ENCODE measurements around the gene BDKRB2. TPM values are rescaled to one million over a fixed set of nuclear protein-coding genes. Genes with fewer than 3 reads are reported as not detected.

Gene BDKRB2
- total RNA-seq, 1 donor from 2014 or later = 3.8 TPM

GRCh38 chr14:96263347-96264199, 58.9 kb downstream of the BDKRB2 start:
- Mint-ChIP-seq H3K27me3 (ENCODE audit: unreplicated experiment) (peaks cover 7% of the 10 kb centered on the region), H3K4me1 (ENCODE audit: low read depth, unreplicated experiment) (peaks cover 2% of the 10 kb centered on the region), H3K9me3 (ENCODE audit: unreplicated experiment) (peaks cover 9% of the 10 kb centered on the region), H3K4me3 (ENCODE audit: unreplicated experiment) (no peak overlapping the region), H3K36me3 (ENCODE audit: unreplicated experiment) (peaks cover 5% of the 10 kb centered on the region), H3K27ac (ENCODE audit: unreplicated experiment) (no peak overlapping the region)
- no peak for DNase-seq
- TF ChIP-seq CTCF (IDR thresholded peaks at IDR 0.05; ENCODE audit: partially characterized antibody, unreplicated experiment) = no peak

- H3K4me1 Mint-ChIP-seq (ENCODE audit: low read depth, unreplicated experiment) = peaks cover 2% of the 10 kb centered on the region
- H3K36me3 Mint-ChIP-seq (ENCODE audit: unreplicated experiment) = peaks cover 5% of the 10 kb centered on the region
- TF ChIP-seq CTCF (IDR thresholded peaks at IDR 0.05; ENCODE audit: partially characterized antibody, unreplicated experiment) = no peak
- no peak overlapping the region for H3K4me3 Mint-ChIP-seq (ENCODE audit: unreplicated experiment)
- H3K9me3 Mint-ChIP-seq (ENCODE audit: unreplicated experiment) = peaks cover 9% of the 10 kb centered on the region
- peaks cover 7% of the 10 kb centered on the region for H3K27me3 Mint-ChIP-seq (ENCODE audit: unreplicated experiment)
- no peak for DNase-seq
- no peak overlapping the region for H3K27ac Mint-ChIP-seq (ENCODE audit: unreplicated experiment)
These were observed 59.5 kb downstream of the BDKRB2 start for GRCh38 chr14:96264200-96264553.

GRCh38 chr14:96264853-96265252, 60.2 kb downstream of the BDKRB2 start:
- DNase-seq = no peak
- Mint-ChIP-seq H3K9me3 (ENCODE audit: unreplicated experiment) (peaks cover 9% of the 10 kb centered on the region), H3K4me1 (ENCODE audit: low read depth, unreplicated experiment) (peaks cover 2% of the 10 kb centered on the region), H3K4me3 (ENCODE audit: unreplicated experiment) (no peak overlapping the region), H3K36me3 (ENCODE audit: unreplicated experiment) (peaks cover 5% of the 10 kb centered on the region), H3K27me3 (ENCODE audit: unreplicated experiment) (peaks cover 7% of the 10 kb centered on the region), H3K27ac (ENCODE audit: unreplicated experiment) (no peak overlapping the region)
- TF ChIP-seq CTCF (IDR thresholded peaks at IDR 0.05; ENCODE audit: partially characterized antibody, unreplicated experiment) = no peak

GRCh38 chr14:96265383-96266095, 60.9 kb downstream of the BDKRB2 start:
- Mint-ChIP-seq H3K27ac (ENCODE audit: unreplicated experiment) (no peak overlapping the region), H3K27me3 (ENCODE audit: unreplicated experiment) (peaks cover 10% of the 10 kb centered on the region), H3K4me1 (ENCODE audit: low read depth, unreplicated experiment) (peaks cover 2% of the 10 kb centered on the region), H3K9me3 (ENCODE audit: unreplicated experiment) (peaks cover 9% of the 10 kb centered on the region), H3K4me3 (ENCODE audit: unreplicated experiment) (no peak overlapping the region), H3K36me3 (ENCODE audit: unreplicated experiment) (peaks cover 4% of the 10 kb centered on the region)
- no peak for DNase-seq
- no peak for TF ChIP-seq CTCF (IDR thresholded peaks at IDR 0.05; ENCODE audit: partially characterized antibody, unreplicated experiment)

- H3K36me3 Mint-ChIP-seq (ENCODE audit: unreplicated experiment) = peaks cover 6% of the 10 kb centered on the region
- no peak for DNase-seq
- H3K9me3 Mint-ChIP-seq (ENCODE audit: unreplicated experiment) = peaks cover 9% of the 10 kb centered on the region
- no peak overlapping the region for H3K4me3 Mint-ChIP-seq (ENCODE audit: unreplicated experiment)
- peaks cover 2% of the 10 kb centered on the region for H3K4me1 Mint-ChIP-seq (ENCODE audit: low read depth, unreplicated experiment)
- H3K27me3 Mint-ChIP-seq (ENCODE audit: unreplicated experiment) = peaks cover 10% of the 10 kb centered on the region
- H3K27ac Mint-ChIP-seq (ENCODE audit: unreplicated experiment) = no peak overlapping the region
- TF ChIP-seq CTCF (IDR thresholded peaks at IDR 0.05; ENCODE audit: partially characterized antibody, unreplicated experiment) = no peak
These were observed 62.7 kb downstream of the BDKRB2 start for GRCh38 chr14:96267336-96267735.
